ENCODE results near the gene PLA2G4E. TPM values are rescaled to one million over a fixed set of nuclear protein-coding genes. Genes with fewer than 3 reads are reported as not detected.

The PLA2G4E gene
- total RNA-seq, 1 experiment from 2014 or later: not detected

GRCh38 chr15:42048821-42049200 lies 28.0 kb upstream of the PLA2G4E start:
- ChIA-PET POLR2A (ENCODE audit: low non-redundant PET) (no interaction called here), CTCF (no interaction called here)
- no peaks in the 10 kb centered on the region for H3K36me3 ChIP-seq (ENCODE audit: insufficient read depth, low read length, poor library complexity, severe bottlenecking)
- no peak overlapping the region for H3K4me3 ChIP-seq (ENCODE audit: low read depth, low read length, poor library complexity, severe bottlenecking)
- TF ChIP-seq EZH2 (IDR thresholded peaks at IDR 0.05; ENCODE audit: borderline replicate concordance, low read depth, low read length, poor library complexity, severe bottlenecking): no peak
- no peak for TF ChIP-seq CTCF (conservative IDR thresholded peaks at IDR 0.05; ENCODE audit: low read depth, low read length)
- no peak overlapping the region for H3K27ac ChIP-seq (ENCODE audit: low read depth, low read length, poor library complexity, severe bottlenecking)
- no peaks in the 10 kb centered on the region for H3K4me1 ChIP-seq (ENCODE audit: insufficient read depth, low read length, poor library complexity, severe bottlenecking)
- no peak for DNase-seq (ENCODE audit: low spot score)
- no peaks in the 10 kb centered on the region for H3K9me3 ChIP-seq (ENCODE audit: low read depth, low read length, poor library complexity, severe bottlenecking)
- BruUV-seq (replicated peaks): no TSS peak
- H3K27me3 ChIP-seq (replicated peaks; ENCODE audit: insufficient read depth, low read depth, low read length, poor library complexity): no peaks in the 10 kb centered on the region
- intact Hi-C loops (cut with micrococcal nuclease; ENCODE audit: unreplicated experiment): no loop called here

- H3K27me3 ChIP-seq (replicated peaks; ENCODE audit: insufficient read depth, low read depth, low read length, poor library complexity): no peaks in the 10 kb centered on the region
- POLR2A ChIA-PET (ENCODE audit: low non-redundant PET): no interaction called here
- no peak overlapping the region for H3K4me3 ChIP-seq (ENCODE audit: low read depth, low read length, poor library complexity, severe bottlenecking)
- H3K36me3 ChIP-seq (ENCODE audit: insufficient read depth, low read length, poor library complexity, severe bottlenecking): no peaks in the 10 kb centered on the region
- no TSS peak for BruUV-seq (replicated peaks)
- no peak overlapping the region for H3K27ac ChIP-seq (ENCODE audit: low read depth, low read length, poor library complexity, severe bottlenecking)
- CTCF ChIA-PET: no interaction called here
- no peaks in the 10 kb centered on the region for H3K4me1 ChIP-seq (ENCODE audit: insufficient read depth, low read length, poor library complexity, severe bottlenecking)
- no peaks in the 10 kb centered on the region for H3K9me3 ChIP-seq (ENCODE audit: low read depth, low read length, poor library complexity, severe bottlenecking)
- TF ChIP-seq CTCF (conservative IDR thresholded peaks at IDR 0.05; ENCODE audit: low read depth, low read length) (no peak), EZH2 (IDR thresholded peaks at IDR 0.05; ENCODE audit: borderline replicate concordance, low read depth, low read length, poor library complexity, severe bottlenecking) (no peak)
- intact Hi-C loops (cut with micrococcal nuclease; ENCODE audit: unreplicated experiment): no loop called here
- no peak for DNase-seq (ENCODE audit: low spot score)
These were observed 27.4 kb upstream of the PLA2G4E start for GRCh38 chr15:42048080-42048820.

GRCh38 chr15:42046597-42046996 lies 25.8 kb upstream of the PLA2G4E start:
- POLR2A ChIA-PET (ENCODE audit: low non-redundant PET): no interaction called here
- no peaks in the 10 kb centered on the region for H3K4me1 ChIP-seq (ENCODE audit: insufficient read depth, low read length, poor library complexity, severe bottlenecking)
- intact Hi-C loops (cut with micrococcal nuclease; ENCODE audit: unreplicated experiment): no loop called here
- CTCF ChIA-PET: no interaction called here
- no peak overlapping the region for H3K27ac ChIP-seq (ENCODE audit: low read depth, low read length, poor library complexity, severe bottlenecking)
- H3K27me3 ChIP-seq (replicated peaks; ENCODE audit: insufficient read depth, low read depth, low read length, poor library complexity): no peaks in the 10 kb centered on the region
- no TSS peak for BruUV-seq (replicated peaks)
- H3K9me3 ChIP-seq (ENCODE audit: low read depth, low read length, poor library complexity, severe bottlenecking): no peaks in the 10 kb centered on the region
- no peak for TF ChIP-seq EZH2 (IDR thresholded peaks at IDR 0.05; ENCODE audit: borderline replicate concordance, low read depth, low read length, poor library complexity, severe bottlenecking)
- no peak for TF ChIP-seq CTCF (conservative IDR thresholded peaks at IDR 0.05; ENCODE audit: low read depth, low read length)
- no peaks in the 10 kb centered on the region for H3K36me3 ChIP-seq (ENCODE audit: insufficient read depth, low read length, poor library complexity, severe bottlenecking)
- no peak overlapping the region for H3K4me3 ChIP-seq (ENCODE audit: low read depth, low read length, poor library complexity, severe bottlenecking)
- no peak for DNase-seq (ENCODE audit: low spot score)
